Heart left ventricle (tissue), 16 donors: ENCODE results near the gene OSM. TPM values are rescaled to one million over a fixed set of nuclear protein-coding genes. Genes with fewer than 3 reads are reported as not detected.

Experiments used
- ATAC-seq, 4 donors: fragments of 200-7000 bp; cut with Tn5 transposase; one replicate each; pipeline ENCODE4 v1.9.1; 2020 to 2022; ENCODE audit warnings: moderate library complexity in 4 of 4, mild to moderate bottlenecking in 3 of 4, moderate number of reproducible peaks in 1 of 4
- DNase-seq, 5 donors: peaks; one replicate each; pipeline ENCODE4 v3.0.0-alpha.2; 2020
- H3K27ac ChIP-seq, 12 donors: fragments of 200-600 bp; sonication (generic) in 4 of 12; one replicate each; pipeline versions ENCODE4 v1.5.0 to v1.8.0; 2016 to 2022; ENCODE audit warnings: mild to moderate bottlenecking in 2 of 12
- H3K27me3 ChIP-seq, 9 donors: fragments of 200-600 bp; sonication (generic) in 2 of 9; one replicate each; pipeline versions ENCODE4 v1.5.1 to v1.8.0; 2016 to 2022; ENCODE audit warnings: mild to moderate bottlenecking in 3 of 9
- H3K36me3 ChIP-seq, 9 donors: fragments of 200-600 bp; sonication (generic) in 2 of 9; one replicate each; pipeline versions ENCODE4 v1.5.0 to v1.8.0; 2018 to 2022; ENCODE audit warnings: mild to moderate bottlenecking in 2 of 9
- H3K4me1 ChIP-seq, 12 donors: fragments of 200-600 bp; sonication (generic) in 4 of 12; one replicate each; pipeline versions ENCODE4 v1.5.0 to v1.8.0; 2016 to 2022; ENCODE audit warnings: mild to moderate bottlenecking in 3 of 12
- H3K4me3 ChIP-seq, 12 donors: fragments of 200-600 bp; sonication (generic) in 4 of 12; one replicate each; pipeline versions ENCODE4 v1.5.0 to v1.8.0; 2017 to 2022; ENCODE audit warnings: mild to moderate bottlenecking in 9 of 12, moderate library complexity in 4 of 12
- H3K9me3 ChIP-seq, 12 donors: fragments of 200-600 bp; sonication (generic) in 4 of 12; one replicate each; pipeline versions ENCODE4 v1.5.0 to v1.8.0; 2016 to 2022; ENCODE audit warnings: mild to moderate bottlenecking in 1 of 12
- CTCF ChIP-seq, 12 donors: fragments of 200-600 bp; sonication (generic) in 4 of 12; IDR thresholded peaks; one replicate each; pipeline versions ENCODE4 v1.5.0 to v1.8.0; 2018 to 2022; ENCODE audit warnings: antibody characterized with exemption in 12 of 12, mild to moderate bottlenecking in 5 of 12
- POLR2A ChIP-seq, 2 donors: fragments of 450-650 bp; IDR thresholded peaks; one replicate each; pipeline ENCODE4 v1.6.1; 2017; ENCODE audit warnings: antibody characterized with exemption in 2 of 2, mild to moderate bottlenecking in 2 of 2, moderate library complexity in 2 of 2
- WGBS, 4 donors: extraction: QIAGEN DNeasy Blood & Tissue Kit in 2 of 4; methylation state at CpG; one replicate each; pipeline versions ENCODE4 v1.1.5 to v1.1.7; 2013 to 2018; 5-methylcytosine and 5-hydroxymethylcytosine counted together
- intact Hi-C, 10 donors: fragments of 100-400 bp; cut with DNase I; formaldehyde crosslinking; loops; one replicate each; pipeline versions ENCODE4 v1.11.1 to v1.14.2; 2022
- polyA plus RNA-seq, 2 donors: library from polyadenylated mRNA; stranded (reverse); fragments of 200-250 nt; gene quantifications; one replicate each; pipeline ENCODE4 v1.2.3, GENCODE V29; 2013
- total RNA-seq, 9 donors: library from RNA; depleted of rRNA in 2 of 9; stranded (reverse); fragments of >200 nt in 2 of 9; fragmentation: NEBNext Ultra II Directional in 3 of 9; extraction: Animal tissue kit (Norgen Biotek cat#: 25700) in 3 of 9; gene quantifications; one replicate each; pipeline versions ENCODE4 v1.1.0 to v1.2.4, GENCODE V29; 2016 to 2023
- donor health status: ischemic (EF 13 %, LVEDD 7.1; RV severe dilation, severe dysfunction).
- donor health status: healthy with polysubstance abuse.
- donor health status: DM: no; HTN: yes; CAD: no.
- donor health status: DM: no; HTN: no; CAD: no.
- donor health status: ischemic (EF 25% LVEDD 6.9; RV normal size, moderate dysfunction).
- donor health status: ischemic (EF 25% LVEDD 5.7; RV mildly dilated, moderate dysfunction).
- donor health status: healthy.
- donor health status: DM: yes; HTN: yes; CAD: no.
- donor health status: ischemic (EF 35%, LVEDD 5.7; RV mildly dilated, moderate dysfunction).
- donor health status: nonischemic (EF 11% LVEDD 7.7; RV severe dilation, severe dysfunction).
- donor health status: DM: yes; HTN: yes; CAD: no.
- donor health status: PGD.
- donor health status: ischemic (EF 29% LVEDD 5.4; RV normal size, mild dysfunction).
- donor health status: nonischemic (EF 23%, LVEDD 6.1; RV moderate dilation, normal function).

OSM gene
- total and polyA plus RNA-seq, 11 donors: 0.17 to 5.0 (median 0.27) TPM; not detected in 2

- Histone ChIP-seq H3K27me3 (no peaks in the 10 kb centered on the region), H3K4me3 (no peak overlapping the region), H3K4me1 (peaks cover 0 to 46% (median 7%) of the 10 kb centered on the region in 12 donors), H3K27ac (no peak overlapping the region), H3K9me3 (no peaks in the 10 kb centered on the region), H3K36me3 (peaks cover 0 to 26% (median 8%) of the 10 kb centered on the region in 9 donors)
- DNase-seq (peak in 1 of 5 donors; percentile 56), ATAC-seq (no peak)
- intact Hi-C loops: loop anchor here in 1 of 10 donors (2.0 kb wide), 1 partner anchor 49 kb away; no protein-coding TSS in a partner anchor
- no peak for TF ChIP-seq POLR2A (IDR thresholded peaks at IDR 0.05)
- TF ChIP-seq CTCF (IDR thresholded peaks at IDR 0.05): no peak
- WGBS, 4 donors: 75 to 100% (median 90%) methylated on average over 1 to 4 of the region's 4 CpGs
Observed at GRCh38 chr22:30283342-30283741, 16.7 kb upstream of the OSM start.

GRCh38 chr22:30282616-30283046 is 16.0 kb upstream of the OSM start:
- DNase-seq (peak in 1 of 5 donors; percentile 62), ATAC-seq (peak in 1 of 4 donors; percentile 36)
- intact Hi-C loops: loop anchor here in 1 of 10 donors (2.0 kb wide), 1 partner anchor 48 kb away; no protein-coding TSS in a partner anchor
- no peaks in the 10 kb centered on the region for H3K27me3 ChIP-seq
- WGBS, 4 donors: 67 to 83% (median 76%) methylated on average over 2 to 7 of the region's 7 CpGs
- no peak overlapping the region for H3K27ac ChIP-seq
- no peak overlapping the region for H3K4me3 ChIP-seq
- no peaks in the 10 kb centered on the region for H3K9me3 ChIP-seq
- H3K36me3 ChIP-seq: peaks cover 0 to 26% (median 8%) of the 10 kb centered on the region in 9 donors
- peaks cover 0 to 46% (median 4%) of the 10 kb centered on the region in 12 donors for H3K4me1 ChIP-seq
- TF ChIP-seq POLR2A (IDR thresholded peaks at IDR 0.05): no peak
- no peak for TF ChIP-seq CTCF (IDR thresholded peaks at IDR 0.05)

- Histone ChIP-seq H3K9me3 (no peaks in the 10 kb centered on the region), H3K27ac (no peak overlapping the region), H3K36me3 (peaks cover 0 to 13% (median 5%) of the 10 kb centered on the region in 9 donors), H3K4me3 (no peak overlapping the region), H3K27me3 (no peaks in the 10 kb centered on the region), H3K4me1 (peaks cover 0 to 63% (median 7%) of the 10 kb centered on the region in 12 donors)
- TF ChIP-seq POLR2A (IDR thresholded peaks at IDR 0.05) (no peak), CTCF (IDR thresholded peaks at IDR 0.05) (no peak)
- intact Hi-C loops: no loop called here
- ATAC-seq (no peak), DNase-seq (no peak)
- 81 to 91% (median 85%) methylated on average over 8 of the region's 8 CpGs for WGBS, 4 donors
Observed at GRCh38 chr22:30280505-30280904, 13.9 kb upstream of the OSM start.

- peaks cover 0 to 69% (median 7%) of the 10 kb centered on the region in 12 donors for H3K4me1 ChIP-seq
- TF ChIP-seq POLR2A (IDR thresholded peaks at IDR 0.05): no peak
- H3K27ac ChIP-seq: peak overlapping the region in 1 of 12 donors; percentile 27
- DNase-seq (no peak), ATAC-seq (no peak)
- no peaks in the 10 kb centered on the region for H3K9me3 ChIP-seq
- no peaks in the 10 kb centered on the region for H3K27me3 ChIP-seq
- intact Hi-C loops: loop anchor here in 1 of 10 donors (5.0 kb wide), 1 partner anchor 97 kb away; no protein-coding TSS in a partner anchor
- peaks cover 0 to 7% (median 0%) of the 10 kb centered on the region in 9 donors for H3K36me3 ChIP-seq
- H3K4me3 ChIP-seq: no peak overlapping the region
- 88 to 96% (median 93%) methylated on average over 5 of the region's 5 CpGs for WGBS, 4 donors
Observed at GRCh38 chr22:30279932-30280331, 13.3 kb upstream of the OSM start.
